Activated naive CD8-positive, alpha-beta T cell treated with anti-CD3 and anti-CD28 coated beads, Interleukin-2, amount 50 U/mL, for 16 hours (primary cell): Measurements from ENCODE around the gene PARP8.

ENCODE experiments used
- DNase-seq: peaks from one replicate; pipeline ENCODE4 v3.0.0-alpha.2; 2020; ENCODE audit warnings: low read depth, low spot score

Gene PARP8

DNA sequence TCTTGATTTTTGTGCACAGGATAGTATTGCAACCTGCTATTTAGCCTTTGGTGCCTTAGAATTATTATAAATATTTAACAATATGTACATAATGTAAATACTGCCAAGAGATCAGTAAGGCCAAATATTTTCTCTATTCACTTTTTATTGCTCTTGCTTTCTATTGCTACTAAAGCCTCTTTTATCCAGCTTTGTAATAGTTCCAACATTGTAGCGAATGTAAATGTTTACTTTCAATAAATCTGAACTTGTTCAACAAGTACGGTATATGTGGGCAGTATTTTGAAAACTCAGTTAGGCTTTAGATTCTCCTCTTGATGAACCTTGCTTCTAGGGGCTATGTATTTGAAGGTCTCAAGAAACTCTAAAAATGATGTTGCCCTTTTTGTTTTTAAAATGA lies 179.8 kb downstream of the PARP8 start:
- no peak for DNase-seq

- no peak for DNase-seq
These were observed 183.1 kb downstream of the PARP8 start for GRCh38 chr5:50849554-50849953.

DNA sequence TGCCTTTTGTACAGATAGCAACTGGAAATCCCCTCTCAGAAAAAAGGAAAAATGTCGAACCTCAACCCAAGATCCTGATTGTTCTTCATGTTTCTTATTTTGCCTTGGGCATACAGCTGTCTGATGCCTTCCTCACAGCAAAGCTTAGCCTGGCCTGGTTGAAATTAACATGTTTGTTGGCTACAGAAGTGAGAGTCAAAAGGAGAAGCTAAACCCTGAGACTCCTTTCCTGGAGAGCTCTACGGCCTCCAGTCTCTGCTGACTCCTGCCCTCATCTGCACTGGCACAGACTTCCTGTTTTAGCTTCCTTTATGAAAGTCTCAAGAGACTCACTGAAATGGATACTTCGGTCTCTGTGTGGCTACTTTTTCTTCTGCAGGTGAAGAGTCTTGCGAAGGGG lies 186.7 kb downstream of the PARP8 start:
- DNase-seq = no peak

DNA sequence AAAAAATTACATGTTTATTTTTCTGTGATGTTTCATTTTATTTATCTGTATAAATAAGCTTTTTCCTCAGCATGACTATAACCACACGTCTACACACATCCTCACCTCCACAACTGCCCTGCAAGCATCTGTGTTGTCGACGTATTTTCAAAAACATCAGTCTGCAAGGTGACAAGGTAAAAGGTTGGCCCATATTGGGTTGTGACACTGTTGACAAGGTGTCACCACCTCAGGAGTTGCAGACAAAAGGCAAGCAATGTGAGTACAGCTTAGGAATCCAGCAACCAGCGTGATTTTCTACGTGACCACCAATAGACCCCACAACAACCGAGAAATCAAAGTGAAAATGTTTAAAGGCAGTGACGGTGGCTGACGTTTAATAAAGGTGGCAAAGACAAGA lies 187.6 kb downstream of the PARP8 start:
- DNase-seq = no peak

DNA sequence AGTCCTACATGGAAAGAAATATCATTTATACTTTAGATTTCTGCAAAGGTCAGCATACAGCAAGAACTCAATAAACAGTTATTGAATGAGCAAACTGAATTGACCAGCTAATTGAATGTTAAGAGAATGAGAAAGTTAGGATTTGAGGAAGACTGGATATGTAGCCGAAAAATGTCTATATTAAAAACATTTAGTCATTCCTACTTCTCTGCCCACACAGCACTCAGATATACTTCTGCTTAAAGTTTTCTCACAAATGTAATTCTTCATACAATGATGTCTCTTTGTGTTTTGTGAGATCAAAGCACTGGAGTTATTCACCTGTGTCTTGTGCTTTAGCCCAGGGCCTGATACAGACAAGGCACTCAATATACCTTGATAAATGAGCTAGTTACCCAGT lies 188.6 kb downstream of the PARP8 start:
- no peak for DNase-seq

GRCh38 chr5:50856401-50857119 lies 190.1 kb downstream of the PARP8 start:
- no peak for DNase-seq

GRCh38 chr5:50863534-50864170 lies 197.2 kb downstream of the PARP8 start:
- no peak for DNase-seq

DNA sequence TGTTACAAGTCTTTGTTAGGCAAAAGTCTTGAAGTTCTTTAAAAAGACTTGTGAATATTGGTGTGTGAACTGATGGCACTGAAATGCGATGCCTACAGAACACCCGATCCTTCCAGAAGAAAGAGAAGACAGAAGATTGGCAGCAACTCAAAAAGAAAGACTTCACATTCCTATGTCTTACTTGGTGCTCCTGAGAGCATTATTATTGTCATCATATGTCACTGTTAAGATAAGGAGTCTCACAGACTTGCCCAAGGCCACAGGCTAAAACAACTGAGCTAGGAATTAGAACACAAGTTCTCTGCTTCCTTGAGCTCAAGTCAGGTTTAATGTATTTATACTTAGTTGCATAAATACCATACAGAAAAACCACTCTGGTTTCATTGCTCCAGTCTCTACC lies 198.0 kb downstream of the PARP8 start:
- DNase-seq = no peak

- no peak for DNase-seq
These were observed 200.0 kb downstream of the PARP8 start for GRCh38 chr5:50866415-50866814.

DNA sequence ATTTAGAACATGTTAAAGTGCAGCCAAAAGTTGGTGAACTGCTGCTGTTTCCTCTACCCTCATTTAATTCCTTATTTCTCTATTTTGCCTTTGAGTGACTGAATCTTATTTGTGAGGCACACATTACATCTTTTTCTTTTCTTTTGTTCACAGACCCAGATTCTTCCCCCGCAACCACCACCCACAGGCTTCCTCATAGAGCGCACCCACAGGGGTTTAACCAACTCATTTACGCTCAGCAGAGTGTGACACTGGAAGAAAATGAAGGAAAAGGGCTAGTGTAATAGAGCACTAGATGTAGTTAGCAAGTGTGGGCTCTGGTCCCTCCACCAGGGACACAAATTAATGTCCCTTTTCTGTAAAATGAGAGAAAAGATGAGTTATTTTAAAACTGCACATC lies 200.7 kb downstream of the PARP8 start:
- no peak for DNase-seq

DNA sequence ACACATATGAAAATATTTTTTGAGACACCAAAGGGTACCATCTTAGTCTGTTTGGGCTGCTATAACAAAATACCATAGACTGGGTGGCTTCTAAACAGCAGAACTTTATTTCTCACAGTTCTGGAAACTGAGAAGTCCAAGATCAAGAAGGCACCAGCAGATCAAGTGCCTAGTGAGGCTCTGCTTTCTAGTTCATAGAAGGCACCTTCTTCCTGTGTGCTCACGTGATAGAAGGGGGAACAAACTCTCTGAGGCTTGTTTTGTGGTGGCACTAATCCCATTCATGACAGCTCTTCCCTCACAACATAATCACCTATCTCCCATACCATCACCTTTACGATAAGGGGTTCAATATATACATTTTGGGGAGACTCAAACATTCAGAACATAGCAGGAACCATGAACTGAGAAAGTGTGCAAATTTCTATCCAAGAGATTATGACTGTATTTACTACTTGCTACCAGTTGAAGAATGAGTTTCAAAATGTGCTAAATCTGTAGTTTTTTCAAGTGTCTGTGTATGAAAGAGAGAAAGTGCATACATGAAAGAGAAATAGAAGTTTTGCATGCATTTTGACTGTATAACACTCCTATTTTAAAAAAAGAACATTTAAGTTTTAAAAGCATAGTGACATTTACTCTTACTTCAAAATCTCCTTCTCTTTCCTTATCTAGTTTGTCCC lies 207.3 kb downstream of the PARP8 start:
- no peak for DNase-seq

GRCh38 chr5:50874306-50875001 lies 208.0 kb downstream of the PARP8 start:
- no peak for DNase-seq

DNA sequence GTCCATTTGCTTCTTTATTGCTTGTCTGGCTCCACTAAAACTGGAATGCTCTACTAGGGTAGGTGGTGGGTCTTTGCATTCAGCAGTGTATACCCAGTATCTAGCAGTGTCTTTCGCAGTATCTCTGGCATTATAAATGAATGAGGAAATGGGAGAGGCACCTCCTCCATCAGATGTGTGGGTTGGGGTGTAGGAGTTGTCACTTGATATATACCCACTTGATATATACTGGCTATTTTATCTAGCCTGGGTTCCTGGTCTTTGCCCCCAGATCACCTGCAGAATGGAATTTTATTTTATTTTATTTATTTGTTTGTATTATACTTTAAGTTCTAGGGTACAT lies 208.5 kb downstream of the PARP8 start:
- DNase-seq = no peak

DNA sequence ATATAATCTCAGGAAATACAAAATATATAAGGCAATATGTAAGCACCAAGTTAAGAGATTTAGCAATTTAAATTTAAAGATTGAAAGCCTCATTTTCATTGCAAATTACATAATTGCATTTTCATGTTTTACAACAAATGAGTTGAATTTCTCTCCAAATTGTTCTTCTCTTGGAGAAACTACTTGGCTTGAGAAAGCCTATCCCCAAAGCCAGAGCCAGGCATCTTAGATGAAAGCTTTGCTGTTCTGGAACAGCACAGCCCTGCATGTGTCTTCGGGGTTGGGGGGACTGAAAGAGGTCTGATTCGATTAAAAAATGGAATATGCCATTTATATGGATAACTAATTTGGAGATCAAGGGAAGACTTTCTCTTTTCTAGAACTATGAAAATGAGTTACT lies 212.0 kb downstream of the PARP8 start:
- no peak for DNase-seq

DNA sequence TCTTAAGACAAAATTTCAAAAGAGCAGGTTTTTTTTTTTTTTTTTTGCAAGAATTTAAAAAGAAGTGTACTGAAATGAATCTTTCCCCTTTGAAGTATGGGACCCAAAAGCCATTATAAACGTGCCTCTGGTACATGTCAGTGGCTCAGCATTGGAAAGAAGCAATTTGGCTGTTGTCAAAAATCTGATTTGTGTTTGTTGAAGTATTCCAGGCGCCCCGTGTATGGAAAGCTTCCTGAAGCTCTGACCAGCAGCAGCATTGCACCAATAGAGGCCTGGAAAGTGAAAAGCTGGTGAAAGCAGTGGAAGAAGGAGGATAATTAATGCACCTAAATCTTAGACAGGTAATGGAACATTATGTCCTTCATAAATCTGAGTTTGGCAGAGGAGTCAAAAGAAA lies 215.0 kb downstream of the PARP8 start:
- DNase-seq = no peak

GRCh38 chr5:50886657-50887345 lies 220.4 kb downstream of the PARP8 start:
- no peak for DNase-seq

DNA sequence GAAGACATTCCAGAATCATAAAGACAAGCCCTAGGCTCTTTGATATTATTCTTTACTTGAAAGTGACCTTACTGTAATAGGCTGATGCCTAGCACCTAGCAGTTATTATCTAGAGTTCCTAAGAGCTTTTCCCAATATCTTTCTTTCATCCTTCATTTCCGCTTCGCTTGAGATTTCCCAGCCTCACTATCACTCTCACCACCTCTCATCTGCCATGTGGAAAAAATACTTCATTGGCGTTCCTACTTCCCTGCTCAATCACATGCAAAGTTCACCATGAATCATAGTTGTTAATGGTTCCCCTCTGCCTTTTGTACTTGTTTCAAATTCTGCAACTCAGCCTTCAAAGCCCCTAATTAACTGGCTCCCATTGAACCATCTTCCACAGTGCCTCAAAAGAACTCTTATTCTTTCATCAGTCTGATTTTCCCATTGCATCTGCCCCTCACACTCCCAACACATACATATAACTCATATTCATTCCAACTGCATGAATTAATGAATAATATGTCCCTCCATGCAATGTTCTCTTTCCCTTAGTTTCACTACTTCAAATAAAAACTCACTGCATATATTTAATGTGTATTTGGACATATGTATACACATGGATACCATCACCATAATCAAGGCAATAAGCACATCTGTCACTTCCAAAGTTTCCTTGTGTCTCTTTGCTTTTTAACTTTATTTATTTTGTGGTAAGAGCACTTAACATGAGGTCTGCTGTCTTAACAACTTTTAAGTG lies 221.6 kb downstream of the PARP8 start:
- DNase-seq = no peak

DNA sequence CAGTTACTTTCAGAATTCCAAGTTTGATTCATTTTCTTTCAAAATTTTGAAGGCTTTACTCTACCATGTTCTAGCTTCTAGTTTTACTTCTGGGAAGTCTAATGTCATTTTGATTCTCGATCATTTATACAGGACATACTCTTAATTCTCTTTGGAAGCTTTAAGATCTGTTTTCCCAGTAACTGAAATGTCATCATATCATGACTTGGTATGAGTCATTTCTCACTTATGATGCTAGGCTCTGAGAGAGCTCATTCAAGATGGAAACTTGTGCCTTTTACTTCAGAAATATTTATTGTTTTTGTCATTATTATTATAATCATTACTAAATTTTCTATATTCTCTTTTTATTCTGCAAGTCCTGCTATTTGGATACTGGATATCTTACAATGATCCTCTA lies 222.3 kb downstream of the PARP8 start:
- DNase-seq = no peak

- DNase-seq = no peak
These were observed 223.4 kb downstream of the PARP8 start for GRCh38 chr5:50889790-50890189.
